Gastrocnemius medialis (tissue), 4 donors: ENCODE data around the gene PIP4K2A. TPM values are rescaled to one million over a fixed set of nuclear protein-coding genes. Genes with fewer than 3 reads are reported as not detected.

Experiments
- ATAC-seq, 2 donors: fragments of 150-250 bp; one replicate each; pipeline ENCODE4 v1.9.1; 2016
- DNase-seq, 2 donors: peaks; one replicate each; pipeline ENCODE4 v3.0.0-alpha.2; 2019
- H3K27ac ChIP-seq, 4 donors: fragments of 200-600 bp; sonication (generic); 1 replicate in 1 of 4; 2 replicates in 3 of 4; pipeline ENCODE4 v1.5.1; 2016 to 2018; ENCODE audit warnings: mild to moderate bottlenecking in 2 of 4, moderate library complexity in 1 of 4
- H3K27me3 ChIP-seq, 3 donors: fragments of 200-600 bp; sonication (generic) in 2 of 3; 1 replicate in 1 of 3; 2 replicates in 2 of 3; pipeline versions ENCODE4 v1.5.1 to v1.6.0; 2016 to 2019; ENCODE audit warnings: mild to moderate bottlenecking in 1 of 3, moderate library complexity in 1 of 3
- H3K36me3 ChIP-seq, 2 donors: fragments of 200-600 bp; sonication (generic) in 1 of 2; one replicate each; pipeline ENCODE4 v1.5.1; 2017 to 2018
- H3K4me1 ChIP-seq, 2 donors: fragments of 200-600 bp; sonication (generic) in 1 of 2; one replicate each; pipeline ENCODE4 v1.5.1; 2016 to 2017; ENCODE audit warnings: mild to moderate bottlenecking in 2 of 2
- H3K4me3 ChIP-seq, 4 donors: fragments of 200-600 bp; sonication (generic) in 3 of 4; 1 replicate in 1 of 4; 2 replicates in 3 of 4; pipeline ENCODE4 v1.5.1; 2016 to 2019; ENCODE audit warnings: mild to moderate bottlenecking in 2 of 4
- H3K9me3 ChIP-seq, 3 donors: fragments of 200-600 bp; sonication (generic) in 2 of 3; 1 replicate in 1 of 3; 2 replicates in 2 of 3; pipeline ENCODE4 v1.5.1; 2016 to 2019
- POLR2A ChIP-seq, 2 donors: fragments of 450-650 bp; IDR thresholded peaks; one replicate each; pipeline ENCODE4 v1.6.1; 2017; ENCODE audit warnings: antibody characterized with exemption in 2 of 2, mild to moderate bottlenecking in 2 of 2, moderate library complexity in 2 of 2
- in situ Hi-C, 4 donors: fragments of 200-750 bp; cut with MboI; loops; one replicate each; pipeline versions ENCODE4 v1.15.0 to v1.8.0; 2017; ENCODE audit warnings: low sequenced_read_pairs in 4 of 4
- intact Hi-C: fragments of 100-400 bp; cut with DNase I; formaldehyde crosslinking; loops from one replicate; pipeline ENCODE4 v1.15.1; 2023; ENCODE audit warnings: low total_unique reads
- total RNA-seq, 4 donors: library from RNA; depleted of rRNA; stranded (reverse); fragments of >200 nt; gene quantifications; one replicate each; pipeline versions ENCODE4 v1.1.0 to v1.2.3, GENCODE V29; 2016
- TF ChIP-seq, protein P1 (sequence below), 5 experiments: fragments of 450-650 bp in 3 of 5; fragments of 200-600 bp in 2 of 5; sonication (generic) in 2 of 5; IDR thresholded peaks in 4 of 5; conservative IDR thresholded peaks in 1 of 5; 1 replicate in 4 of 5; 2 replicates in 1 of 5; pipeline ENCODE4 v1.5.1; 2016 to 2019; ENCODE audit warnings: antibody characterized with exemption in 5 of 5, mild to moderate bottlenecking in 3 of 5, moderate library complexity in 3 of 5

Gene PIP4K2A
- total RNA-seq, 4 donors from 2014 or later: 3.9 to 7.5 (median 4.7) TPM

DNA sequence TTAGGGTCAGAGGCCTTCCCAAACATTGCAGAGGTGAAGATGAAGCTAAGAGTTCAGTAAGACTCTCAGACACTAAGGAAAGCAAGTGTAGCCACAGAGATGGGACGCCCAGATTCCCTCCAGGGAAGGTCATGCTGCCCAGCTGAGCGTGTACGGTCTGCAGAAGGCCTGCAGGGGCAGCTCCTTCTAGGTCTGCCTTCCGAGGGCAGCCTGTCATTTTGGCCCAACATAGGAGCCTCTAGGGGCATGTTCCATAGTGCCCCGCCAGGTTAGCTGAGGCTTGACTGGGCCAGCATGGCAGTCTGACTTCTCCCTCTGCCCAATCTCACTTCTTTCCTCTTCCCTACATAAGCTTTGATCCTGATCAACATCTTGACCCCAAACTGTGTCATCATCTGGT is 130.7 kb downstream of the PIP4K2A start:
- no peaks in the 10 kb centered on the region for H3K36me3 ChIP-seq
- no peaks in the 10 kb centered on the region for H3K27me3 ChIP-seq
- TF ChIP-seq, protein P1, sequence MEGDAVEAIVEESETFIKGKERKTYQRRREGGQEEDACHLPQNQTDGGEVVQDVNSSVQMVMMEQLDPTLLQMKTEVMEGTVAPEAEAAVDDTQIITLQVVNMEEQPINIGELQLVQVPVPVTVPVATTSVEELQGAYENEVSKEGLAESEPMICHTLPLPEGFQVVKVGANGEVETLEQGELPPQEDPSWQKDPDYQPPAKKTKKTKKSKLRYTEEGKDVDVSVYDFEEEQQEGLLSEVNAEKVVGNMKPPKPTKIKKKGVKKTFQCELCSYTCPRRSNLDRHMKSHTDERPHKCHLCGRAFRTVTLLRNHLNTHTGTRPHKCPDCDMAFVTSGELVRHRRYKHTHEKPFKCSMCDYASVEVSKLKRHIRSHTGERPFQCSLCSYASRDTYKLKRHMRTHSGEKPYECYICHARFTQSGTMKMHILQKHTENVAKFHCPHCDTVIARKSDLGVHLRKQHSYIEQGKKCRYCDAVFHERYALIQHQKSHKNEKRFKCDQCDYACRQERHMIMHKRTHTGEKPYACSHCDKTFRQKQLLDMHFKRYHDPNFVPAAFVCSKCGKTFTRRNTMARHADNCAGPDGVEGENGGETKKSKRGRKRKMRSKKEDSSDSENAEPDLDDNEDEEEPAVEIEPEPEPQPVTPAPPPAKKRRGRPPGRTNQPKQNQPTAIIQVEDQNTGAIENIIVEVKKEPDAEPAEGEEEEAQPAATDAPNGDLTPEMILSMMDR (IDR thresholded peaks at IDR 0.05 in 4 of 5, conservative IDR thresholded peaks at IDR 0.05 in 1 of 5): no peak
- TF ChIP-seq POLR2A (IDR thresholded peaks at IDR 0.05): no peak
- no peaks in the 10 kb centered on the region for H3K9me3 ChIP-seq
- no peaks in the 10 kb centered on the region for H3K4me1 ChIP-seq
- intact Hi-C loops (no loop called here), in situ Hi-C loops (loop anchor here in 3 of 4 donors (10.0 to 25.0 kb wide), 3 partner anchors 404 to 596 kb away; no protein-coding TSS in a partner anchor)
- ATAC-seq: no peak
- H3K27ac ChIP-seq: no peak overlapping the region
- no peak overlapping the region for H3K4me3 ChIP-seq
- no peak for DNase-seq

DNA sequence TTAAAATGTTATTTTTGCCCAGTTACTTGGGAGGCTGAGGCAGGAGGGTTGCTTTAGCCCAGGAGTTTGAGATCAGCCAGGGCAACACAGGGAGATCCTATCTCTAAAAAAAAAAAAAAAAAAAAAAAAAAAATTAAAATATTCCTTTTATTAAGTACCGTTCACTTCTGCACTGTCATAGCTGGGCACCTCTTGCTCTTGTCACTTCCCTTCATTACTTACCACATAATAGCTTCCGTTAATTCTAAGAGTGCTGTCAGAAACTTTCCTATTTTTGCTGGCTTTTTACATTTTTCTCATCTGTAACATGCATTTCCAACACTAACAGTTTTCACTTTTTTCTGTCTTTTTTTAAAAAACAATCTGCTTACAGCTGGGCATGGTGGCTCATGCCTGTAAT is 132.9 kb downstream of the PIP4K2A start:
- TF ChIP-seq, protein P1 (IDR thresholded peaks at IDR 0.05 in 4 of 5, conservative IDR thresholded peaks at IDR 0.05 in 1 of 5): no peak
- TF ChIP-seq POLR2A (IDR thresholded peaks at IDR 0.05): no peak
- intact Hi-C loops: no loop called here
- in situ Hi-C loops: loop anchor here in 3 of 4 donors (10.0 to 25.0 kb wide), 3 partner anchors 406 to 594 kb away; no protein-coding TSS in a partner anchor
- H3K9me3 ChIP-seq: no peaks in the 10 kb centered on the region
- H3K36me3 ChIP-seq: no peaks in the 10 kb centered on the region
- ATAC-seq: no peak
- H3K27me3 ChIP-seq: no peaks in the 10 kb centered on the region
- no peak for DNase-seq
- H3K27ac ChIP-seq: no peak overlapping the region
- no peaks in the 10 kb centered on the region for H3K4me1 ChIP-seq
- no peak overlapping the region for H3K4me3 ChIP-seq

DNA sequence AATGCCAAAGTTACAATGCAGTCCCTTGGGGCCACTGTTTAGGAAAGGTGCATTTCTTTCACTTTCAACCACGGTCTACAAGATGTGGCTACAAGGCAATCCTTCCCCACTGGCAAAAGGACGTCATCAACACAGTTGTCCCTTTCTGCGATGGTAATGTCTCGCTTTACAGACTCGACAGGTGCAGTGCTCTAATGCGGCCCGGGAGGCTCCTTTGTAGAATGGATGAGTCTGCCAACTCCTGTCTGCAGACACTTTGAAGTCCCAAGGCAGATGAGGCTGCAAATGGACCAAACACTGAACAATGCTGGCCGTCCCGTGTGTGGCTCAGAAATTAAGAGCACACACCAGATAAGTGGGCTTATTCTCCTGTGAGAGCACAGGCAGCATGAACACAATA is 133.7 kb downstream of the PIP4K2A start:
- in situ Hi-C loops (loop anchor here in 3 of 4 donors (10.0 to 25.0 kb wide), 3 partner anchors 407 to 593 kb away; no protein-coding TSS in a partner anchor), intact Hi-C loops (no loop called here)
- no peaks in the 10 kb centered on the region for H3K4me1 ChIP-seq
- no peaks in the 10 kb centered on the region for H3K9me3 ChIP-seq
- H3K36me3 ChIP-seq: no peaks in the 10 kb centered on the region
- peak in 1 of 2 donors; percentile 53 for ATAC-seq
- no peak overlapping the region for H3K27ac ChIP-seq
- DNase-seq: no peak
- no peak overlapping the region for H3K4me3 ChIP-seq
- TF ChIP-seq, protein P1 (IDR thresholded peaks at IDR 0.05 in 4 of 5, conservative IDR thresholded peaks at IDR 0.05 in 1 of 5): no peak
- no peak for TF ChIP-seq POLR2A (IDR thresholded peaks at IDR 0.05)
- H3K27me3 ChIP-seq: no peaks in the 10 kb centered on the region

DNA sequence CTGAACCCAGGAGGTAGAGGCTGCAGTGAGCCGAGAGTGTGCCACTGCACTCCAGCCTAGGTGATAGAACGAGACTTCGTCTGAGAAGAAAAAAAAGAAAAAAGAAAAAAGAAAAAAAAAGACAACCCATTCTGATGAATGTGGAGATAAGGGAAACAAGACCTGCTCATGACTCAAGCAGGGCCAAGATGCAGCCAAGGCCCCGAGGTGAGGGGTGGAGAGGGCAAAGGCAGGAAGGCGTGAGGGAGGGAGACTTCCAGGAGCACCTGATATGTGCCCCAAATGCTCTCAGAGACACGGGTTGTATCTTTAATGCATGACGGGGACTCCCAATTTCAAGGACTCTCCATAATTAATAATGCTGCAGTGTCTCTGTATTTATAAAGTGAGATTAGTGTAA is 134.6 kb downstream of the PIP4K2A start:
- Histone ChIP-seq H3K27ac (no peak overlapping the region), H3K9me3 (no peaks in the 10 kb centered on the region), H3K27me3 (no peaks in the 10 kb centered on the region), H3K36me3 (no peaks in the 10 kb centered on the region), H3K4me3 (no peak overlapping the region), H3K4me1 (no peaks in the 10 kb centered on the region)
- intact Hi-C loops (no loop called here), in situ Hi-C loops (loop anchor here in 3 of 4 donors (10.0 to 25.0 kb wide), 3 partner anchors 407 to 593 kb away; no protein-coding TSS in a partner anchor)
- TF ChIP-seq, protein P1 (IDR thresholded peaks at IDR 0.05 in 4 of 5, conservative IDR thresholded peaks at IDR 0.05 in 1 of 5): no peak
- no peak for TF ChIP-seq POLR2A (IDR thresholded peaks at IDR 0.05)
- DNase-seq (no peak), ATAC-seq (no peak)
